Activated naive CD8-positive, alpha-beta T cell treated with anti-CD3 and anti-CD28 coated beads, Interleukin-2, amount 10 ng/mL, durations not matched to agents 7 days and 5 days (primary cell): Measurements from ENCODE around the gene OR6Q1. TPM values are rescaled to one million over a fixed set of nuclear protein-coding genes. Genes with fewer than 3 reads are reported as not detected.

Experiments
- ATAC-seq: fragments of 150-1000 bp; cut with Tn5 transposase; one replicate; pipeline ENCODE4 v1.10.0; 2021; ENCODE audit warnings: low read depth, moderate library complexity
- POLR2A ChIA-PET: fragments of 350-600 bp; sonication (Branson Sonifier 250); formaldehyde crosslinking; loops from one replicate; lab custom pipeline; 2021; ENCODE audit warnings: antibody characterized with exemption; lab: Charles Lee
- DNase-seq: peaks from one replicate; pipeline ENCODE4 v3.0.0; 2021
- H3K27ac Mint-ChIP-seq: one replicate; pipeline ENCODE4 v1.8.0; 2022; ENCODE audit warnings: mild to moderate bottlenecking, mixed read lengths
- H3K27me3 Mint-ChIP-seq: one replicate; pipeline ENCODE4 v1.8.0; 2022; ENCODE audit warnings: mild to moderate bottlenecking, moderate library complexity, mixed read lengths
- H3K36me3 Mint-ChIP-seq: one replicate; pipeline ENCODE4 v1.8.0; 2021; ENCODE audit warnings: mild to moderate bottlenecking, mixed read lengths
- H3K4me1 Mint-ChIP-seq: one replicate; pipeline ENCODE4 v1.8.0; 2021; ENCODE audit warnings: mixed read lengths
- H3K4me3 Mint-ChIP-seq: one replicate; pipeline ENCODE4 v1.8.0; 2022; ENCODE audit warnings: mild to moderate bottlenecking, moderate library complexity, mixed read lengths
- H3K9me3 Mint-ChIP-seq: one replicate; pipeline ENCODE4 v1.8.0; 2021; ENCODE audit warnings: mixed read lengths
- total RNA-seq, 2 experiments: library from RNA; stranded (reverse); gene quantifications; one replicate each; pipeline ENCODE4 v1.2.3, GENCODE V29; 2021

OR6Q1 gene
- total RNA-seq, 2 experiments from 2014 or later, result not detected

DNA sequence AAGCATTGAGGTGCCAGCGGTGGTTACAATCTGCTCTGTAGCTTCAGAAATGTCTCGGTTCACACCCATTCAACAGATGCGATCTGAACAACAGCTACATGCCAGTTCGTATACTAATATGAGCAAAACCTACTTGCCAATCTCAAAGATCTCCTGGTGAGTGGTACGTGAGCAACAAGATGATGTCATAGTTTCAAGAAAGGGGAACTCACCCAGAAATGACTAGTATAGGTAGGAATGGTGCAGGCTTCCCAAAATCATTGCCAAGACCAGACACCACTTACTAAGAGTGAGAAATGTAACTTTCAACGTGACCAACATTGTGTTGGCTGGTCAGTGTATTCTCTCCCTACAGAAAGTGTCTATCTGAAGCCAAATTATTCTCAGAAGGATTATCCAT is 31.1 kb downstream of the OR6Q1 start:
- no peaks in the 10 kb centered on the region for H3K9me3 Mint-ChIP-seq
- H3K4me3 Mint-ChIP-seq, result no peak overlapping the region
- POLR2A ChIA-PET, result no interaction called here
- H3K4me1 Mint-ChIP-seq, result no peaks in the 10 kb centered on the region
- ATAC-seq, result no peak
- H3K36me3 Mint-ChIP-seq, result no peaks in the 10 kb centered on the region
- H3K27ac Mint-ChIP-seq, result no peak overlapping the region
- DNase-seq, result no peak
- H3K27me3 Mint-ChIP-seq, result no peaks in the 10 kb centered on the region

DNA sequence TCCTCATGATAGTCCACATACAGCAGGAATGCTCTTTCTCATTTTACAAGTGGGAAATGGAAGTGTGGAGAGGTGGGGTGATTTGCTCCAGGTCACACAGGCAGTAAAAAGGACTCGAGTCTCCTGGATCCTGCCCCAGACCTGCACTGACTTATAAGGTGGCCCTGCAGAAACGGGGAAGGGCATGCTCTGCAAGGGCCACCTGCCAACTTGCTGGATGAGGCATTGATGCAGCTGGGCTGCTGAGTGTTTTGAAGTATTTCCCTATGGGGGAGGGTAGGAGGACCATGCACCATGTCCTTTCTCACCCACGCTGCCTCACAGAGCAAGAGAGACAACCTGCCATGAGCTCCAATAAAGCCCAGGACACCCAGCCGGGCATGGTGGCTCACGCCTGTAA is 36.9 kb downstream of the OR6Q1 start:
- Mint-ChIP-seq H3K27me3 (peaks cover 2% of the 10 kb centered on the region), H3K27ac (no peak overlapping the region), H3K4me1 (no peaks in the 10 kb centered on the region), H3K36me3 (no peaks in the 10 kb centered on the region), H3K9me3 (no peaks in the 10 kb centered on the region), H3K4me3 (no peak overlapping the region)
- no peak for DNase-seq
- POLR2A ChIA-PET, result interaction anchor here (0.5 kb wide), 1 partner anchor 14 kb away, joined by 4 read pairs; no protein-coding TSS in a partner anchor
- no peak for ATAC-seq

DNA sequence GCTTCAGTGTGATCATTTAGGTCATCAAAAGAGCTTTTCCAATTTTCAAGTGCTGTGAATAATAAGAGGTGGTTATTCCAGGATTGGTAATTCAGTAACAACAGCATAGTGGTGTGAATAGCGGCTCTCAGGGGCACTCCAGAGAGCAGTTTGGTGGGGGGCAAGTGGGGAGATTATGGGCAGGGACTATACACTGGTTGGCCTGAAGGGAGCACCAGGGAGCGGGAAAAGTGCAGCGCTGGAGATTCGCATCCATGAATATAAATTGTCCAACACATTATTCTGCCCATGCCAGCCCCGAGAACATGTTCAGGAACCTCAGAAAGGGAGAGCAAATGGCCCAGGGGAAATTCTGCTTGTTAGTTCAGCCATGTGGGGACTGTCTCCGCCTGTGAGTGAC is 37.9 kb downstream of the OR6Q1 start:
- no peak for ATAC-seq
- POLR2A ChIA-PET, result no interaction called here
- peaks cover 2% of the 10 kb centered on the region for H3K27me3 Mint-ChIP-seq

DNA sequence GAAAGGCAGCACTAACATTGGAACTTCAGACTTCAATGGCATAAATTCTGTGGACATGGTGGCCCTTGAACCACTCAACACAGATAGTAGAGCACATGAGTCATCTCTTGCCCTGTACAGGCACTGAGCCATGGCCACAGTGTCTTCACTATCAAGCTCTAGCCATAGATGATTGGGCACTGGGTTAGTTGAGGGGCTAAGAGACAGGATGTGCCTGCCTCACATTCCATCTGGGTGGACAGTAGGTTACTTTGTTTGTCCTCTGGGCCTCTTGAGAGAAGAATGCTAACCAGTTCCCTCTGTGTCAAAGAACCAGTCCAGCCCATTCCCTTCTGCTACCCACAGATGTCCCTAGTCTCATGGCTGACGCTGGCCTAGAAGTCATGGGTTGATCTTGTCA is 39.8 kb downstream of the OR6Q1 start:
- no peaks in the 10 kb centered on the region for H3K4me1 Mint-ChIP-seq
- H3K27ac Mint-ChIP-seq, result no peak overlapping the region
- no peaks in the 10 kb centered on the region for H3K9me3 Mint-ChIP-seq
- no peak overlapping the region for H3K4me3 Mint-ChIP-seq
- POLR2A ChIA-PET, result no interaction called here
- H3K36me3 Mint-ChIP-seq, result no peaks in the 10 kb centered on the region
- no peak for DNase-seq
- H3K27me3 Mint-ChIP-seq, result peaks cover 2% of the 10 kb centered on the region
- ATAC-seq, result no peak

More for the DNA sequence above, 37.9 kb downstream of the OR6Q1 start:
- H3K9me3 Mint-ChIP-seq, result no peaks in the 10 kb centered on the region
- no peak overlapping the region for H3K27ac Mint-ChIP-seq
- no peaks in the 10 kb centered on the region for H3K4me1 Mint-ChIP-seq
- no peak for DNase-seq
- no peaks in the 10 kb centered on the region for H3K36me3 Mint-ChIP-seq
- H3K4me3 Mint-ChIP-seq, result no peak overlapping the region

DNA sequence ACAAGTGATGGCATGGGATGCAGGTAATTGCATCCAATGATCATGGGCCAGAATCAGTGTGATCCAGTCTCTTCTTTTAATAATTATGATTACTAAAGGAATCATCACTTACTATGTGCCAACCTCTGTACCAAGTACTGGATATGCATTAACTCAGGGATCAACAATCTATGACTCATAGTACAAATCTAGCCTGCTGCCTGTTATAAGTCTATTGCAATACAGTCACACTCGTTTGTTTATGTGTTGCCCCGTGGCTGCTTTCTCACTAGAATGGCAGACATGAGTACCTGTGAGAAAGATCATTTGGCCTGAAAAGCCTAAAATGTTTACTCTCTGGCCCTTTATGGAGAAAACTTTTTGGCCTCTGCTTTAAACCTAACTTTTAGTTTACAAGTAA is 45.0 kb downstream of the OR6Q1 start:
- Mint-ChIP-seq H3K4me1 (no peaks in the 10 kb centered on the region), H3K27ac (no peak overlapping the region), H3K9me3 (no peaks in the 10 kb centered on the region), H3K36me3 (no peaks in the 10 kb centered on the region), H3K27me3 (peaks cover 2% of the 10 kb centered on the region), H3K4me3 (no peak overlapping the region)
- ATAC-seq, result no peak
- no peak for DNase-seq
- POLR2A ChIA-PET, result no interaction called here

Other genes starting within 250 kb of the OR6Q1 start
- gene OR9Q1, start 7.1 kb upstream of the OR6Q1 start, total RNA-seq, result not detected
- not detected for gene OR9I1, start 94.6 kb downstream of the OR6Q1 start, total RNA-seq
- not detected for gene OR9Q2, start 158.1 kb downstream of the OR6Q1 start, total RNA-seq
- gene OR1S2, start 173.2 kb downstream of the OR6Q1 start, total RNA-seq, result not detected
- gene OR1S1, start 181.8 kb downstream of the OR6Q1 start, total RNA-seq, result not detected
- not detected for gene OR10Q1, start 198.0 kb downstream of the OR6Q1 start, total RNA-seq
- gene OR10W1, start 237.3 kb downstream of the OR6Q1 start, total RNA-seq, result not detected